Inferior parietal cortex (tissue), 1 donor: Measurements from ENCODE around the gene LRRFIP2.

ENCODE experiments used
- DNase-seq: peaks from one replicate; pipeline ENCODE4 v3.0.0-alpha.2; 2016; ENCODE audit errors: extremely low spot score

LRRFIP2 gene

GRCh38 chr3:37115446-37115845 is 58.9 kb downstream of the LRRFIP2 start:
- DNase-seq, result no peak

GRCh38 chr3:37114251-37115145 is 59.9 kb downstream of the LRRFIP2 start:
- no peak for DNase-seq

GRCh38 chr3:37112987-37113386 is 61.4 kb downstream of the LRRFIP2 start:
- no peak for DNase-seq

- DNase-seq, result no peak
These were observed 63.2 kb downstream of the LRRFIP2 start for GRCh38 chr3:37111199-37111598.

GRCh38 chr3:37107846-37108245 is 66.5 kb downstream of the LRRFIP2 start:
- DNase-seq, result no peak

- no peak for DNase-seq
These were observed 71.1 kb downstream of the LRRFIP2 start for GRCh38 chr3:37103103-37103808.

GRCh38 chr3:37100411-37100810 is 74.0 kb downstream of the LRRFIP2 start:
- no peak for DNase-seq

GRCh38 chr3:37099469-37099868 is 74.9 kb downstream of the LRRFIP2 start:
- no peak for DNase-seq

- no peak for DNase-seq
These were observed 75.5 kb downstream of the LRRFIP2 start for GRCh38 chr3:37098884-37099283.

- no peak for DNase-seq
These were observed 76.6 kb downstream of the LRRFIP2 start for GRCh38 chr3:37097776-37098175.

- no peak for DNase-seq
These were observed 77.4 kb downstream of the LRRFIP2 start for GRCh38 chr3:37096975-37097374.

GRCh38 chr3:37096288-37096687 is 78.1 kb downstream of the LRRFIP2 start:
- no peak for DNase-seq

- DNase-seq, result no peak
These were observed 79.7 kb downstream of the LRRFIP2 start for GRCh38 chr3:37094636-37095035.

- no peak for DNase-seq
These were observed 80.9 kb downstream of the LRRFIP2 start for GRCh38 chr3:37093481-37093880.

GRCh38 chr3:37092484-37092883 is 81.9 kb downstream of the LRRFIP2 start:
- no peak for DNase-seq

GRCh38 chr3:37087870-37088269 is 86.5 kb downstream of the LRRFIP2 start:
- no peak for DNase-seq

- no peak for DNase-seq
These were observed 87.5 kb downstream of the LRRFIP2 start for GRCh38 chr3:37086918-37087317.

GRCh38 chr3:37082317-37082716 is 92.1 kb downstream of the LRRFIP2 start:
- DNase-seq, result no peak

- DNase-seq, result no peak
These were observed 98.4 kb downstream of the LRRFIP2 start for GRCh38 chr3:37075955-37076354.

GRCh38 chr3:37074178-37074577 is 100.2 kb downstream of the LRRFIP2 start:
- no peak for DNase-seq

- DNase-seq, result peak; percentile 55
These were observed 101.5 kb downstream of the LRRFIP2 start for GRCh38 chr3:37072892-37073291.

GRCh38 chr3:37071921-37072320 is 102.5 kb downstream of the LRRFIP2 start:
- no peak for DNase-seq

GRCh38 chr3:37068031-37068430 is 106.4 kb downstream of the LRRFIP2 start:
- no peak for DNase-seq
